ENCODE data around the gene RHCG. TPM values are rescaled to one million over a fixed set of nuclear protein-coding genes. Genes with fewer than 3 reads are reported as not detected.

RHCG gene
- total RNA-seq, 2 donors from 2014 or later: not detected

- Mint-ChIP-seq H3K27me3 (ENCODE audit: insufficient read depth) (peaks cover 12% of the 10 kb centered on the region), H3K4me3 (no peak overlapping the region), H3K27ac (no peak overlapping the region), H3K4me1 (peaks cover 3% of the 10 kb centered on the region), H3K9me3 (peaks cover 6% of the 10 kb centered on the region), H3K36me3 (ENCODE audit: low read depth) (no peaks in the 10 kb centered on the region)
- TF ChIP-seq, protein P1, sequence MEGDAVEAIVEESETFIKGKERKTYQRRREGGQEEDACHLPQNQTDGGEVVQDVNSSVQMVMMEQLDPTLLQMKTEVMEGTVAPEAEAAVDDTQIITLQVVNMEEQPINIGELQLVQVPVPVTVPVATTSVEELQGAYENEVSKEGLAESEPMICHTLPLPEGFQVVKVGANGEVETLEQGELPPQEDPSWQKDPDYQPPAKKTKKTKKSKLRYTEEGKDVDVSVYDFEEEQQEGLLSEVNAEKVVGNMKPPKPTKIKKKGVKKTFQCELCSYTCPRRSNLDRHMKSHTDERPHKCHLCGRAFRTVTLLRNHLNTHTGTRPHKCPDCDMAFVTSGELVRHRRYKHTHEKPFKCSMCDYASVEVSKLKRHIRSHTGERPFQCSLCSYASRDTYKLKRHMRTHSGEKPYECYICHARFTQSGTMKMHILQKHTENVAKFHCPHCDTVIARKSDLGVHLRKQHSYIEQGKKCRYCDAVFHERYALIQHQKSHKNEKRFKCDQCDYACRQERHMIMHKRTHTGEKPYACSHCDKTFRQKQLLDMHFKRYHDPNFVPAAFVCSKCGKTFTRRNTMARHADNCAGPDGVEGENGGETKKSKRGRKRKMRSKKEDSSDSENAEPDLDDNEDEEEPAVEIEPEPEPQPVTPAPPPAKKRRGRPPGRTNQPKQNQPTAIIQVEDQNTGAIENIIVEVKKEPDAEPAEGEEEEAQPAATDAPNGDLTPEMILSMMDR (conservative IDR thresholded peaks at IDR 0.05): no peak
- no peak overlapping the region for H3K27ac ChIP-seq (ENCODE audit: low read depth, low read length)
- no peak for DNase-seq
- H3K36me3 ChIP-seq (ENCODE audit: control insufficient read depth, insufficient read depth, low read length): no peaks in the 10 kb centered on the region
- no peaks in the 10 kb centered on the region for H3K4me1 ChIP-seq (ENCODE audit: control insufficient read depth, insufficient read depth, low read length)
- H3K9ac ChIP-seq (ENCODE audit: extremely low read depth, low read length, poor library complexity, severe bottlenecking): no peak overlapping the region
- 97 to 100% methylated on average over 1 of the region's 1 CpG for WGBS, 2 experiments (ENCODE audit: insufficient coverage in 1 of 2, insufficient read length in 1 of 2)
- H3K27me3 ChIP-seq (ENCODE audit: control insufficient read depth, insufficient read depth, low read length, poor library complexity, severe bottlenecking): peaks cover 7% of the 10 kb centered on the region
- H3K4me3 ChIP-seq (ENCODE audit: low read length): no peak overlapping the region
- no peaks in the 10 kb centered on the region for H3K9me3 ChIP-seq (ENCODE audit: control insufficient read depth, low read length)
These were observed 25.2 kb upstream of the RHCG start for GRCh38 chr15:89521605-89522004.

- Histone ChIP-seq H3K4me1 (ENCODE audit: control insufficient read depth, insufficient read depth, low read length) (no peaks in the 10 kb centered on the region), H3K4me3 (ENCODE audit: low read length) (no peak overlapping the region), H3K36me3 (ENCODE audit: control insufficient read depth, insufficient read depth, low read length) (no peaks in the 10 kb centered on the region), H3K9ac (ENCODE audit: extremely low read depth, low read length, poor library complexity, severe bottlenecking) (no peak overlapping the region), H3K27me3 (ENCODE audit: control insufficient read depth, insufficient read depth, low read length, poor library complexity, severe bottlenecking) (peaks cover 25% of the 10 kb centered on the region), H3K9me3 (ENCODE audit: control insufficient read depth, low read length) (no peaks in the 10 kb centered on the region), H3K27ac (ENCODE audit: low read depth, low read length) (no peak overlapping the region)
- no peak overlapping the region for H3K27ac Mint-ChIP-seq
- H3K9me3 Mint-ChIP-seq: no peaks in the 10 kb centered on the region
- no peak for DNase-seq
- 75 to 81% methylated on average over 4 of the region's 4 CpGs for WGBS, 2 experiments (ENCODE audit: insufficient coverage in 1 of 2, insufficient read length in 1 of 2)
- H3K4me3 Mint-ChIP-seq: no peak overlapping the region
- H3K27me3 Mint-ChIP-seq (ENCODE audit: insufficient read depth): peaks cover 11% of the 10 kb centered on the region
- TF ChIP-seq, protein P1 (conservative IDR thresholded peaks at IDR 0.05): no peak
- no peaks in the 10 kb centered on the region for H3K36me3 Mint-ChIP-seq (ENCODE audit: low read depth)
- H3K4me1 Mint-ChIP-seq: no peaks in the 10 kb centered on the region
These were observed 19.1 kb upstream of the RHCG start for GRCh38 chr15:89515477-89515876.

GRCh38 chr15:89514596-89515406 lies 18.4 kb upstream of the RHCG start:
- H3K36me3 ChIP-seq (ENCODE audit: control insufficient read depth, insufficient read depth, low read length): no peaks in the 10 kb centered on the region
- WGBS, 2 experiments (ENCODE audit: insufficient coverage in 1 of 2, insufficient read length in 1 of 2): 92 to 95% methylated on average over 2 to 6 of the region's 6 CpGs
- H3K27me3 Mint-ChIP-seq (ENCODE audit: insufficient read depth): peaks cover 13% of the 10 kb centered on the region
- no peak overlapping the region for H3K9ac ChIP-seq (ENCODE audit: extremely low read depth, low read length, poor library complexity, severe bottlenecking)
- H3K9me3 ChIP-seq (ENCODE audit: control insufficient read depth, low read length): no peaks in the 10 kb centered on the region
- no peak overlapping the region for H3K4me3 ChIP-seq (ENCODE audit: low read length)
- H3K9me3 Mint-ChIP-seq: no peaks in the 10 kb centered on the region
- DNase-seq: no peak
- H3K27me3 ChIP-seq (ENCODE audit: control insufficient read depth, insufficient read depth, low read length, poor library complexity, severe bottlenecking): peaks cover 25% of the 10 kb centered on the region
- H3K36me3 Mint-ChIP-seq (ENCODE audit: low read depth): no peaks in the 10 kb centered on the region
- H3K4me1 ChIP-seq (ENCODE audit: control insufficient read depth, insufficient read depth, low read length): no peaks in the 10 kb centered on the region
- H3K4me3 Mint-ChIP-seq: no peak overlapping the region
- no peak overlapping the region for H3K27ac Mint-ChIP-seq
- no peaks in the 10 kb centered on the region for H3K4me1 Mint-ChIP-seq
- H3K27ac ChIP-seq (ENCODE audit: low read depth, low read length): no peak overlapping the region
- TF ChIP-seq, protein P1 (conservative IDR thresholded peaks at IDR 0.05): no peak

Data from endodermal cell (in vitro differentiated cells).